GM21576 (cell line): Measurements from ENCODE around the gene SPOP.
"Not testable (repeated sequence)": the region's sequence is repeated elsewhere in the genome, so short reads cannot be mapped to it uniquely, and the experiment has no call there.

Source experiments
- ATAC-seq: cut with Tn5 transposase; IDR thresholded peaks from one replicate; pipeline ENCODE4 v1.9.1; 2021; ENCODE audit warnings: mild to moderate bottlenecking, moderate library complexity; ENCODE audit not compliant: unreplicated experiment

The SPOP gene

GRCh38 chr17:49677933-49678847 is at the start of gene SPOP:
SPOP (minus strand) TSS chr17:49678097; CDS start chr17:49622810, 55,287 bp downstream.
- peak; percentile 78 for ATAC-seq

GRCh38 chr17:49727380-49727779 is 49.5 kb upstream of the SPOP start:
- no peak for ATAC-seq

DNA sequence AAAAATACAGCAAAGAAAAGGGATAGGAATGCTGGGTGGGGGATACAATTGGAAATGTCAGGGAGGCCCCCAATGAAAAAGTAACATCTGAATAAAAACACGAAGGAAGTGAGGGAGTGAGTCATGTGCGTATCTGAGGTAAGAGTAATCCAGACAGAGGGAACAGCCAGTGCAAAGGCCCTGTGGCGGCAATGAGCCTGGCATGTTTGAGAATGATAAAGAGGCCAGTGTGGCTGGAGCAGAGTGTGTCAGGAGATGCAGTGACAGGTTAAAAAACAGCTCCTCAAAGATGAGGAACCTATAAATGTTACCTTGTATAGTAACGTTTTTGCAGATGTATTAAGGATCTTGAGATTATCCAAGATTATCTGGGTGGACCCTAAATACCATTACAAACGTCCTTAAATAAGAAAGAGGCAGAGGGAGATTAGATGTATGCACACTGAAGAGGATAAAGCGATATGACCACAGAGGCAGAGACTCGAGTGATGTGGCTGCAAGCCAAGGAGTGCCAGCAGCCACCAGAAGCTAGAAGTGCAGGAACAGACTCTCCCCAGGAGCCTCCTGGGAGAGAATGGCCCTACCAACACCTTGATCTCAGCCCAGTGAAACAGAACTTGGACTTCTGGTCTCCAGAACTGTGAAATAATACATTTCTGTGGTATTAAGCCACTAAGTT is 47.7 kb upstream of the SPOP start:
- no peak for ATAC-seq

DNA sequence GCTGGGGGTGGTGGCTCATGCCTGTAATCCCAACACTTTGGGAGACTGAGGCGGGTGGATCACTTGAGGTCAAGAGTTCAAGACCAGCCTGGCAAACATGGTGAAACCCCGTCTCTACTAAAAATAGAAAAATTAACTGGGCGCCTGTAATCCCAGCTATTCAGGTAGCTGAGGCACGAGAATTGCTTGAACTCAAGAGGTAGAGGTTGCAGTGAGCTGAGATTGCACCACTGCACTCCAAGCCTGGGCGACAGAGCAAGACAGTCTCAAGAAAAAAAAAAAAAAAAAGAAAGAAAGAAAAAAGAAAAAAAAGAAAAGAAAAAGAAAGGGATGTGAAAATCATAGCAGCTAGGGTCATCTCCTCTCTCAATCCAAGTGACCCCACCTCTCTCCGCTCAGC is 46.7 kb upstream of the SPOP start:
- ATAC-seq = not testable (repeated sequence)

DNA sequence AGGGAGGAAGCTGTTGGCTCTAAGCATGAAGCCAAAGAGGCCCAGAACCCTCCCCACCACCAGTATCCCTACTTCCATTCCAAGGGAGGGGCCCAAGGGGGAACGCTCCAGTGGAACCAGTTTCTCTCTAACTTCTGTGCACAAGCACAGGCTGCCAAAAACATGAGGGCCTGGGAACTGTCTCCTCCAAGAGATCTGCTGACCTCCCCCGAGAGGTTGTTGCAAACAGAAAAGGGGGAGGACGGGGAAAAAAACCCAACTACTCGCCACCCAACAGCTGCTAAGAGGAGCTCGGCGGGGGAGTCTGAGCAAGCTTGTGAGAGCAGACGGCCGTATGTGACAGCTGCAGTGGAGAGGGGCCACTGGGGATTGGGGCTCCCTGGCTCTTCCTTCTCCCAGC is 45.5 kb upstream of the SPOP start:
- no peak for ATAC-seq

GRCh38 chr17:49722066-49722465 is 44.2 kb upstream of the SPOP start:
- no peak for ATAC-seq

DNA sequence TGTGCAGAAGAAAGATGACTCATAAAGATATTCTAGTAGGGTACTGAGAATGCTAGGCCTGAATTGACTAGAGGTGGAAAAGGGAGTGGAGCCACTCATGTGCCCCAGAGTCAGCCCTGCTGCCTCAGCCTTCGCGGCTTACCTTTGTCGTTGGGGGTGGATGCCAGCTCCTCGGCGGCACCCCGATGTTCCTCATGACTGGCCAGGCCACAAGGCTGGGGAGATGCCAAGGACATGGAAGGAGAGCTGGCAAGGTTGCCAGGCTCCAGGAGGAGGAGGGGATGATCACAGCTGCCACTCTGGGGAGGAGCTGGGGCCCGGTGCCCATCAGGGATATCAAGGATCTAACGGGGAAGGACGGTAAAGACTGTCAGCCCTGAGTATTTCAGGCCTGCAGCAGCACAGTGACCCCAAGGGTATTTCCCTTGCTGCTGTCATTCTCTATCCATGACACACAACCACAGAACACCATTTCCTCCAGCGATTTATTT is 39.5 kb upstream of the SPOP start:
- ATAC-seq = no peak

DNA sequence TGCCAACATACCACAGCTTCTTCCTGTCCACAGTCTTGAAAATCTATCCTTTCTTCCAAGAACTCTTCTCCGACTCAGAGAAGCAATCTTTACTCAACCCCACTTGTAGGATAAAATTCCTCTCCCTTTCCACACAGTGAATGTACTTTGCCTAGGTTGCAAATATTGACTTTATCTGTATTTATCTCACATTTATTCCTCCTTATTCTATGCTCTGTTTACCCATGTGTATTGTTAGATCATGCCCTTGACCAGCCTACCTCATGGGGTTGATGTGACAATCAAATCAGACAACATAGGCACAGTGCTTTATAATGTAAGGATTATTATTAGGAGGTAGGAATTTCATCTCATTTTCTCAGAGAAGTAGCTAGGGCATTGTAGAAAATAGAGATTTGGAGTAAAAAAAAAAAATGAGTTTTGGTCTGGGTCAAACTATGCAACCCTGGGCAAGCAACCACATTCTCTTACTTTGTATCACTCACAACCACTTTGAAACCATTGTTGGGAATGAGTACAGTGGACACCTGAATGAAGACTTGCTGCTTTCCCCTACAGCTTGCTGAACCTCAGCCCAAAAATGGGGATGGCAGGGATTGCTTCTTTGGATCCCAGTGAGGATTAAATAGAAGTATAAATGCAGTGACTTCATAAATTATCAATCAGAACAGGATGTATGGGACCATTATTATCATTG is 38.9 kb upstream of the SPOP start:
- ATAC-seq = no peak

DNA sequence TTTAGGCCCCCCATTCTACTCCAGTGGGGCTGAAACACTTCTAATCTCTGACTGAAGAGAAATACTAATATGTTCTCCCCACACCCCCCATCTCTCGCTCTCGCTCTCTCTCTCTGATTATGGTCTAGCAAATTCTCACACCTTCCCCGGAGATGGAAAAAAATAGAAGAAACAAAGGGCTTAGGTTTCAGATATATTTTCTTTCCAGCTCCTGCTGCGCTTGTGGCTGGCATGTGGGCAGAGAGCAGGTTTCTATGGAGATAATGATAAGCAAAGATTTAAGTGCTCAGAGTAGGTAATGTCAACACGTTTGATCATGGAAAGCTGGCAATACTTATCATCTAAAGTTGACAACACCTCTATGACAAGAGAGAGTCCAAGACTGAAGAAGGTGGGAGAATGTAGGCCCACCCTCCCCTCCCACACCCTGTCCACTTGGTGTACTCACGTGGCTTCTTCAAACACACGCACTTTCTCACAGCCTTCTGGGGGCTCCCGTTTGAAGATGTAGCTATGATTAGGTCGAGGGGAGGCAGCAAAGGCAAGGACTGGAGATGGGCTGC is 37.9 kb upstream of the SPOP start:
- ATAC-seq = no peak

DNA sequence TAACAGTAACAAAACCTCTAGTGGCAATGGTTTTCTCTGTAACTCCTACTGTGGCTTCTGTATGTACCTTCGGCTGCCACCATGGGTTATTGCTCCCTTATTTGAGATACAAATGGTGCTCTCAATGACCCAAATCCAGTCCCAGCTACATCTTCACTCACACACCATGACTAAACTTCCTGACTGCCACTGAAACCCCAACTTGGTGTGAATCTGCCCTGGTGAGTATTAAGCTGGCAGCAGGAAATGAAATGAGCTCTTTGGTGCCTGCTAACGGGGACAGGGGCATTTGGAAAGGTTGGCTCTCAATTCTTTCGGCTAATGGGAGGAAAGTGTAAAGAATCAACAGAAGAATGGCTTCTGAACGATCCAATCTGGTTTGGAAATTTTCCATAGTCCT is 37.3 kb upstream of the SPOP start:
- ATAC-seq = no peak

- no peak for ATAC-seq
These were observed 30.8 kb upstream of the SPOP start for GRCh38 chr17:49708515-49709183.

- peak; percentile 86 for ATAC-seq
These were observed 30.0 kb upstream of the SPOP start, which contains the start of gene SLC35B1 for GRCh38 chr17:49707608-49708514. SLC35B1 (minus strand) TSS chr17:49707964; CDS start chr17:49707833, 131 bp downstream.

DNA sequence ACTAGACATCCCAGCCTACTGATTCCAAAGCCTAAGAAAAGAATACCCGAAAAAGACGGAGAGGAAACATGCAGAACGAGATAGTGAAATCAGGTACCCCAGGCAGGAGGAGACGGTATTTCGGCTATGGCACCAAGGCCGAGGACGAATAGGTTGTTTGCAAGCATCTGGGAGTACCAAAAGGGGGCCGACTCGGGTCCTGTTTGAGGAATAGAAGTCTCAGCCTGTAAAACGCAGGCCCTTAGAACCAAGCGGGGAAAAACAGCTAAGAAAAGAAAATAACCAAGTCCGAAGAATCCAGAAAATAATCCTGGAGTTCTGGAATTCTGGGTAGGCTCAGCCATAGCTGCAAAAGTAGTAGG is 29.3 kb upstream of the SPOP start:
- ATAC-seq = no peak

DNA sequence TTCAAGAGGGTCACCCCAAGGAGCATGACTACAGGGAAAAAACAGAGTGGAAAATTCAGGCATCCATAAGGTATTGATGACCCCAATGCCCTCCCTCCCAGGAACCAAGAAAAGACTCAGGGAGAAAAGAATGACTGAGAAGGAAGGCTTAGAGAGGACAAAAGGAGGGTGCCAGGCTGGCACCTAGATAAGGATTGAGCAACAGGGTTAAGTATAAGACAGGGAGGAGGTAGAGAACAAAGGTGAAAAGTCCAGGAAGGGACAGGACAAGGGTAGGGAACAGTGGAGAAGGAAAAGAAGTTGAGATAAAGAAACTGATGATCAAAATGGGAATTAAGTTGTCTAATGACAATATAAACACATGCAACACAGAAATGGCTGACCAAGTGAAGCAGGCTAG is 27.4 kb upstream of the SPOP start:
- no peak for ATAC-seq

GRCh38 chr17:49703557-49704277 is 25.8 kb upstream of the SPOP start:
- ATAC-seq = no peak

GRCh38 chr17:49700960-49701359 is 23.1 kb upstream of the SPOP start:
- ATAC-seq = no peak

DNA sequence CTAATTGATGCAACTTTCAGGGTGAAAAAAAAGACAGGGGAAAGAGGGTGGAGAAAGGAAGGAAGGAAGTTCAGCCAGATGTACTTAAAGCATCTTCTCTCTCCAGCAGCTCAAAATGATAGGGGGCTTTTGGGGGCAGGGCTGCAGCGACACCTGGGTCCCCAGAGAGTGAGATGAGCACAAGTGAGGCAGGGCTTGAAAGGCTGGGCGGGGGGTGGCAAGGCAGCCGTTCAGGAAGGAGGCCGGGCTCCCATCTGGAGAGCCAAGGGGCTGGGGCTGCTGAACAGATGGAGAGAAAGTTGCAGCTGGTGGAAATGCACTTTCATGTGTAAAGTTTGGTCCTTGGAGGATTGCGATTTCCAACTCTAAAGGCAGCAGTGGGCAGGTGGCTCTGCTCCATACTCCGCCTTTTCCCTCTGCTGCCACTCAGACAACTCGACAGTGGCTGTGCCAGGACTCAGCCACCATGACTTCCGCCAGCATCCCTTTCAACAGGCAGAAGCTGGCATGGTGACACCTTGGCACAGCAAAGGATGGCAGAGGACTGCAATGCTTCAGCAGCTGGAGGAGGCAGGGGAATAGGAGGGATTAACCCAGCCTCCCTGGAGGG is 22.2 kb upstream of the SPOP start:
- no peak for ATAC-seq

DNA sequence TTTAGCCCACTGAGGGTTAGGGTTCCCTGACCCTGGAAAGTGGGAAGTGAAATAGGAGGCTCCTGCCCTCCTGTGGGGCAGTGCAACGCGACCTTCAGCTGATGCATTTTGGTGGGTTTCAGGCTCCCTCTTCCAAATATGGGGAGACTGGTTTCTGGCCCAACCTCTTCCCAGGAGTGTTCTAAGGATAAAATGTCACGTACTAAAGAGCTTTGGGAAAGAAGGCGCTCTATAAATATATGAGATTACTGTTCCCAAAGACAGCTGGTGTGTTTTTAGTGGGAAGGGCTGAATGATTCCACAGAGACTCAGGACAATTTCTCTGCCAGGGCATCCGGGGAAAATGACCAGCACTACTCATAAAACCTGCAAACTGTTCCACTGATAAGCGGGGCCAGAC is 20.1 kb upstream of the SPOP start:
- ATAC-seq = no peak
